Stimulated activated CD4-positive, alpha-beta T cell treated with anti-CD3 and anti-CD28 coated beads, Interleukin-2, amount 100 ng/mL, for 48 hours (primary cell): ENCODE measurements around the gene LRRC10B.

Experiments used
- DNase-seq, 2 donors: peaks; one replicate each; pipeline ENCODE4 v3.0.0-alpha.2; 2020

The LRRC10B gene

DNA sequence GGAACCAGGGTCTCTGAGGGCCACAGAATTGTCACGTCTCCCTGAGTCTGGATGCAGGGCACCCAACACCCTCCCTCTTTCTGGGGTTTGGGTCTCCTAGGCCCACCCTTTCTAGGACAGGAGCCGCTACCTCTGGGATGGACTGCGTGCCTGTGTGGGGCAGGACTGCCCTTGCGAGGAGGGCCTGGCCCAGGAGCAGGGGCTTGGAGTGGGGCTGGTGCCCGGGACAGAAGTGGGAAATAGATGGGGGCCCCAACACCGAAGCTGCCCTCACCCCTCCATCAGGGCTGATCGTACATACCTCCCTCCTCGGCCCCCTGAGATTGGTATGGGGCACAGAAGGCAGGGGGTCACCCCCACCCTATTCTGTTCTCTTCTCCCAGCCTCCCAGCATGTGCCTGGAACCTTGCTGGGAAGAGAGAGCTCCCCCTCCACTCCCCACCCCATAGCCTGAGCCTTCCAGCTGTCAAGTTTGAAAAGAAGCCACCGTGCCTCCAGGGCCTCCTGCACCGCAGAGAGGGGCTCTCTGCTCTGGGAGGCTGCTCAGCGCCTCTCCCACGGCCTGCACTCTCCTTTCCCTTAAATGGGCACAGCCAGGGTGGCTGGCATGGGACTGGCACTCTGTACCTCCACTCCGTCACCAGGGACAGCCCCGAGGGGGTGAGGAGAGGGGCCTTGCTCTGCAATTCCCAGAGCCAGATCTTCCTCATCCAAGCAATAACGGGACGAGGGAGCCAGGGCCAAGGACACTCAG, 1.8 kb downstream of the LRRC10B start:
- no peak for DNase-seq

DNA sequence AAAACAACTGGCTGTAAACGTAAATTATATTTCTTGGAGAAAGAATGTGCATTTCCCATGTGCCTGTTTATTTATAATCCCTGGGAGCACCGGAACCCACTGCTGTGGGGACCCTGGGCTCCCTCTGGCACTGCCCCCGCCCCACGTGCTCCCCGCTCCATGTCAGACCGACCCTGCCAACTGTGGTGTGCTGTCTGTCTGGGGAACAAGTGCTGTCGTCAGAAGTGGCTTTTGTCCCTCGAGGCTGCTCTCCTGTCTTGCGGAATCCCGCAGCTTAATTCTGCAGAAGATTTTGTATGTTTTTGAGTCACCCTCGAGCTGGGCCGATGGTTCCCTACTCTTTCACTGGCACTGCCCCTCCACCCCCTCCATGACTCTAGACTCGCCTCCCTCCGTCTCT, 2.4 kb downstream of the LRRC10B start:
- DNase-seq: no peak

DNA sequence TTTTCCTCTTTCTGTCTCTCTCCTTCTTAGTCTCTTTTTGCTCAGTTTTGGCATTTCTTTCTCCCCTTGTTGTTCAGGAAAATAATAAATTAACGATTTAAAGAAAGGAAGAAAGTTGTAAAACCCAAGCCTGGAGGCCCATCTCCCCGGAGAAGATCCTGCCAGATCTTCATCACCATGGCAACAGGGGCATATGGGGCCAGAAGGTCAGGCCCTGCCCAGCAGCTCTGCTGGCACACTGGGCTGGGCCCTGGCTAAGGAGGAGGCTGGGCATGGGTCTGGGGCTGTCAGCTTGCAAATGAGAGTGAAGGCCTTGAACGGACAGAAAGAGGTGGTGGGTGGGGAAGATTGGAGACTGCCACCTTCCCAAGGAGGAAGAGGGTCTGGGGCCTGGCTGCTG, 2.8 kb downstream of the LRRC10B start:
- no peak for DNase-seq

DNA sequence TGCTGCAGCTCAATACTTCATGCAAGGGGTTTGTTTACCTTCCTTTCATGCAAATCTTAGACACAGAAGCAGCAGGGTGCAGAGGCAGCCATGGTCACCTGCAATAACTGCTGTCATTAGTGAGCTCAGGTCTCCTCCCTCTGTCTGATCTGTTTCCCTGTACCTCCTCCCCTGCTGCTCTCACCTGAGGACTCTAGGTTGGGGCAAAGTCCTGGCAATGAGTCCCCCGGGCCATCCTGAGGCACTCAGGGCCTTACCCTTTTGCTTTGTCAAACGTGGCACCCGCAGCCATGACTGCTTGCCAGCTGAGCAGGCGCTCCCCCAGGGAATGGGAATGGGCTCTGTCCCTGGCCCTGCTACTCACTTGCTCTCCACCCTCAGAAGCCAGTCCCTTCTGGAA, 3.9 kb downstream of the LRRC10B start:
- no peak for DNase-seq

DNA sequence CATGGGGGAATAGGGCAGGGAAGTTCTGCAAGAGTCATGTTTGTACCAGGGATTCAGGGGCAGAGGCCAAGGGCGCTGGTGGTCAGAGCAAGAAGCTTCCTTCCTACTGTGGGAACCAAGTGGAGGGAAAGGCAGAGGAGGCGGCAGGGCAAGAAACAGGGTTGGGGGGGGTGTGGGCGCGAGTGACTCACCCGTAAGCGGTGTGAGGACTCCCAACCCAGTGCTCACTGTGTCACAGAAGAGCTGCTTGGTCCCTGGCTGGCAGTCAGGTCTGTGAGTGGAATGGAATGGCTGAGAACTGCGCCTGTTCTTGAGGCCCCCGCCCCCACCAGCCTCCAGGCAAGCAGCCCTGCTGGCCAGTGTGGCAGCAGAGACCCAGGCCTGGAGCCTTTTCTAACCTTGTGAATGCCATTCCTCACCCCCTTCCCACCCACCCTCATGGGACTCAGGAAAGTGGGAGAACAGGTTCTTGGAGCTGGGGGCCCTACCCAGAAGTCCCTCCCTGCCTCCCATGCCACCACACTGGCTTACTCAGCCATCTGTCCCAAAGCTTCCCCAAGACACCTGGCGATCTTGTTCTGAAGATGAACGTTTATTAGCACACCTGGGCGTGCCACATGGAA, 4.7 kb downstream of the LRRC10B start:
- no peak for DNase-seq

DNA sequence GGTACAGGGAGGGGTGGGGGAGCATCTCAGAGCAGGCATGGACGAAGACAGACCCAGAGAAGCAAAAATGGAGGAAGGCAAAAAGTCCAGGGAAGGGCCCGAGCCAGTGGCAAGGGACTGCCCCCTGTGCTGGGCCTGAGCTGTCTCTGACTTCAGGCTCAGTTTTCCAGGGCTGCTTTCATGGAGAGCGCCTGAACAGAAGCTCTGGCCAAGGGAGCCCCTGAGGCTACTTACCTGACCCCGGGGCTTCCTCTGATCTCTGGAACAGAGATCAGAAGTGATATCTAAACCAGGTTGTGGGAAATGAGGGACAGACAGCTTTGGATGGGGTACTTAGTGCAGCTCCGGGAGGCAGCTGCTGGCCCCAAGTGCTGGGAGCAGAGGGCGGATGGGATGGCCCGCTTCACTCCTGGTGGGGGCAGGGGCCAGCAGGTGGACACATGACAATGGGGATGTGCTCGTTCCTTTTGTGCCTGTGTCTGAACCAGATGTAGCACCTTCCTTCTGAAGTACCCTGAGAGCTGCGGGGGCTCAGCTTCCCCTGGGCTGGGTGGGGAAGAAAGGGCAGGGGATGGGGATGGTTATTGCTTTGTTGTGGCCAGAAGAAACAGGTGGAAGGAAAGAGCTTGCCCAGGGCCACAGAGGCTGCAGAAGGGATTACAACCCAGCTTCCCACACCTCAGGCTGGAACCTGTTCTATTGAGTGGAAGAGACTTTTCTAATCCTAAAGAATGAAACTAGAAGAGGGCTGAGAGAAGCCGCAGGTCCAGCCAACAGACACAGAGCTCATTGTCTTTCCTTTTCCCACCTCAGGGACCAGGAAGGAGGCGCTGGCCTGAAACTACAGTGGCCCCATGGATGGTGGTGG, 5.7 kb downstream of the LRRC10B start:
- DNase-seq: no peak

DNA sequence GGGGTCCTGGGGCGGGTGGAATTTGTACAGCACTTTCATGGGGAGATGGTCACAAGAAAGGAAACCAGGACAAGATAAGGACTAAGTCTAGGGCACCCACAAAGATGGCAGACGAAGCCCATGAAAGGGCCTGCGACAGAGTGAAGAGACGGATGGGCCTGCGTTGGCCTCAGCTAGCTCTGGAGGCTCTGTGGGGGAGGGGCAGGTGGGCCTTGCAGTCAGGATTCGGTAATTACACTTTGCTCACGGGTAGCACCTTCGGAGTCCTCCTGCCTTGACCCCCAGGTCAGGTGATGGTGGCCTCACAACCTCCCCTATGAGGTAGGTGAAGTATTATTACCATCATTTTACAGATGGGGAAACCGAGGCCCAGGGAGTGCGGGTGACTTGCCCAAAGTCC, 7.1 kb downstream of the LRRC10B start:
- no peak for DNase-seq

DNA sequence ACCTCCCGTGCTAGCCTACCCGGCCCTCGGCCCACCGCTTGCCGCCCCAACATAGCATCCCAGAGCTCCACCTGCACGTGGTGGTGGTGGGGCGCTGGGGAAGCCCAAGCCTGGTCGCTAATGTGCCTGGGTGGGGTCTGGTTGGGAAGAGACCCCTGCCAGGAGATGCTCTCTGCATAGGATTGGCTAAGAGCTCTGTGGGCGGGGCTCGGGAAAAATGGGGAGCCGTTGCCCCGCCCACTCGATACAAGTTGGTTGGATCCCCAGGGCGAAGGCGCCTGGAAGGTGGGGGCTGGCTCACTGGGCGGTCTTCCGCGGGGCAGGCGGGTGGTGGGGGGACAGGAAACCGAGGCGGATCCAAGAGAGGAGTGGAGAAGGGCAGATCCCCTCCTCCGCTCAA, 7.6 kb downstream of the LRRC10B start:
- no peak for DNase-seq

DNA sequence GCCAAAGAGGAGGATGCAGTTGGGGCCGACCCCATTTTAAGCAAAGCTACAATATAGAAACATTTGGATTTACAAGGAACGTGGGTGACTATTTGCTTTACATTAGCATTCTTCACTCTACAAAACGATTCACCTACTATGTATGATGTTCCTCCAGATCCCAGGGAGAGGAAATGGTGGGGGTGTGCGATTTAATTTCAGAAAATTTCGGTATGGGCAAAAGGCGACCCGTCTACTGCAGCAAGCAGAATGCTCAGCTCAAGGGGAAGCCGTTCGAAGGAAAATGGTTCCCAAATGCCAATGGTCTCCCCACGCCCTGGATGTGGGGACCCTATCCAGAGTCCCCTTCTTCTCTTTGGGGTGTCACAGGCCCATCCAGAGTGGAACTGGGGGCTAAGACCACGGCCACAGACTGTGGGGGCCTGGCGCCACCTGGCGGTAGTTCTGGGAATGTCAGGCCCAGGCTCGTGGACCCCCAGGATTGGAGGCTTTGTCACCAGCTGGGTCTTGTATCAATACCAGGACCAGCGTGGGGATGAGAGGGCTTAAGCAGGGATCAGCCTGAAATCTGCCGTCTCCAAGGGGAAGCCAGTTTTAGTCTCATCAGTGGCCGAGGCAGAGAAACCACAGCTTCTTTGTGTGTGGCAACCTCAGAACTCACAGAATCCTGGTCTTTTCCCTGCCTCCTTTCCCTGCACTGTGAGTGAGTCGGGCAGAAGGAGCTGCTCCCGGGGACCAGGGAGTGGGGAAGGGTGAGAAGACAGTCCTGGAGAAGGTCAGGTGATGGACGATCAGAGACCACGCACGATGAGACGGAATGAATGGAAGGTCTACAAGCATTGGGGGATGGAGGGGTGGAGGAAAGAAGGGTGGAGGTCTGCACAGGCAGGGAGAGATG, 8.4 kb downstream of the LRRC10B start:
- peak; percentile 61 to 66 for DNase-seq

DNA sequence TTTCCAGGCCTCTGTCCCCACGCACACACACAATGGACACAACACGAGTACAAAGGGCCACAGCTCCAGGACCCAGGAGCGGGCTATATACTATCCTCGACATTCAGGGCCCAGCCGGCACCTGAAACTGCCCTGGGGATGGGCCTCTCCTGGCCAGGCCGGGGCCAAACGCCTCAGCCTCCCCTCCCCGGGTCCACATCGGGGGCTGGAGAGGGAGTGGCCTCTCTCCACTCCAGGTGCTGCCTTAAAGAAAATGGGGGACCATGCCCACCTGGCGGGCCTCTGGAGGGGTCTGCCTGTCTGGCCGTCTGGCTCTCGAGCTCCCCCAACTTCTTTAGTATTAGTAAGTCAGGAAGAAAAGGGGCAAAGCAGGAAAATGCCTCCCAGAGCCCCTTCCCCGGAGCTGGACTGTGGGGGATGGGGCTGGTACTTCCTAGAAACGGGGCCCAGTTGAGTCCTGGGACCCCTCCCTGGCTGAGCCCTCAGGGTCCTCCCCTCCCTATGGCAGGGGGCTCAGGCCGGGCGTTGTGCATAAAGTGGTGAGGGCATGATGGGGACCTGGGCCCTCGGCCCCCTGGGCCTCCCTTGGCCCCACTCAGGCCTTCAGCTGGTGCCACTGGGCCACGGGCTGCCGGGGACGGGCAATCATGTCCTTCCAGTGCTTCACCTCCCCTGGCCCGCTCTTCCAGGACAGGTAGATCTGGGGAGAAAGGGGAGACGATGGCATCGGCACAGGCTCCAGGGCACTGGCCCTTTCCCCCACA, 9.7 kb downstream of the LRRC10B start:
- no peak for DNase-seq

DNA sequence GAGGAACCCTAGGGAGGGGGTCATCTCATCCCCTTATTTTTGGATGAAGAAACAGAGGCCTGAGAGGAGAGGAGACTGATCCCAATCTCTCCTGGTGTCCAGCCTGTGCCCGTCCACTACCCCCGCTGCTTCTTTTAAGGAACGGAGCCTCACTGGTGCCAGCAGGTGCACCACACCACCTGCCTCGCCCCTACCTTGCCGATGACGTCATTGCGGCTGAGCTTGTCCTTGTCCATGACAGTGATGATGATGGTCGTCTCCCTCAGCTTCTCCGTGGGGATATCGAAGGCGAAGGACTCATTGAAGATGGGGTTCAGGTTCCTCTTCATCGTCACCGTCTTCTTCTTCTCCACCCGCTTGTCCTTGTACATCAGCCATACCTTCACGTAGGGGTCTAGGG, 14.3 kb downstream of the LRRC10B start:
- no peak for DNase-seq

DNA sequence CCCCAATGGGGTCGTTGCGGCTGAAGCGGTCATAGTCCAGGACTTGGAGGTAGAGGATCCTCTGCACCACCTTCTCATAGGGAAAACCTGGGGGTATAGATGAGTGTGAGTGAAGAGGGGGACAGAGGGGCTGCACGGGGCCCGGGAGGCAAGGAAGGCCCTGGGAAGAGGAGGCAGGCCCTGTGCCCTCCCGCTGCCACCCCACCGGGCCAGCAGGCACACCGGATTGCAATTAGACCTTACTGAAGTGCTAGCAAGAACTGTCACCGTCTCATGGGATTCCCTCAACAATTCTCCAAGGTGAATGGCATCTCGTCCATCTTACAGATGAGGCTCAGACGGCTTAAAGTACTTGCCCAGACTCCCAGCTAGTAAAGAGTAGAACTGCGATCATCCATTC, 15.9 kb downstream of the LRRC10B start:
- DNase-seq: no peak

DNA sequence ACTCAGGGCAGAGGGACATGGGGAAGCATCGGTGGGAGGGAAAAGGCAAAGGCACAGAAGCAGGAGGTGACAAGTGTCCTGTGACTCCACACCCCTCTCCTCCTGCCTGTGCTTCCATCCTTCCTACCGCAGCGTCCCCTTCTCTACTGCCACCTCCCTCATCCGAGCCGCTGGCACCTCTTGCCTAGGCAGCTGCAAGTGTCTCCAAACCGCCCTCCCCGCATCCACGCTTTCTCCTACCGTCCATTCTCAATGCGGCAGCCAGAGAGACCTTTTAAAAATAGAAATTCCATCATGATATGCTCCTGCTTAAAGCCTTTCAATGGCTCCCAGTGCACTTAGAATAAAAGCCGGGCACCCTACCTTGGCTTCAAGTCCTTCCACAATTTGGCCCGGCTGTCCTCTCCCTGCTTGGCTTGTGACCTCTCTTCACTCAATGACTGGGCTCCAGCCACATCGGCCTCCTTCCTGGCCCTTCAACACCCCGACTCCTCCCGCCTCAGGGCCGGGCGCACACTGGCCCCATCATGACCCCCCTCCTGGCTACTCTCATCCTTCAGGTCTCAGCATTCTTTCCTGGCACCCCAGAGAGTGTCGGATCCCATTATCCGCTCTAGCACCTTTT, 16.5 kb downstream of the LRRC10B start:
- no peak for DNase-seq

DNA sequence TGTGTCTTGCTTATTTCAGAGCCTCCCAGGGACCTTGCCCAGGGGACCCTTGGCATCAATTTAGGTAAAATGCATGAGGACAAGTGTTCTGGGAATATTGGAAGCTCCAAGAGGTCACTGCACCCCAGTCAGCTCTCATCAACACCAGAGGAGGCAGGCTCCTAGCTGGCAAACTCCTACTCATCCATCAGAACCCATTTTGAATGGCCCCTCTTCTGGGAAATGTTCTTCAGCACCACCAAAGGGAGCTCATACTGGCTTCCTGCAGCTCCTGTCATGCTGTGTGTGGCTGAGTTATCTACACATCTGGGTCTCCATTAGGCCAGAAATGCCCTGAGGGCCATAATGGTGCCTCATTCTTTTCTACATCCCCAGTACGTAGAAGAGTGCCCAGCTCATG, 17.7 kb downstream of the LRRC10B start:
- no peak for DNase-seq

DNA sequence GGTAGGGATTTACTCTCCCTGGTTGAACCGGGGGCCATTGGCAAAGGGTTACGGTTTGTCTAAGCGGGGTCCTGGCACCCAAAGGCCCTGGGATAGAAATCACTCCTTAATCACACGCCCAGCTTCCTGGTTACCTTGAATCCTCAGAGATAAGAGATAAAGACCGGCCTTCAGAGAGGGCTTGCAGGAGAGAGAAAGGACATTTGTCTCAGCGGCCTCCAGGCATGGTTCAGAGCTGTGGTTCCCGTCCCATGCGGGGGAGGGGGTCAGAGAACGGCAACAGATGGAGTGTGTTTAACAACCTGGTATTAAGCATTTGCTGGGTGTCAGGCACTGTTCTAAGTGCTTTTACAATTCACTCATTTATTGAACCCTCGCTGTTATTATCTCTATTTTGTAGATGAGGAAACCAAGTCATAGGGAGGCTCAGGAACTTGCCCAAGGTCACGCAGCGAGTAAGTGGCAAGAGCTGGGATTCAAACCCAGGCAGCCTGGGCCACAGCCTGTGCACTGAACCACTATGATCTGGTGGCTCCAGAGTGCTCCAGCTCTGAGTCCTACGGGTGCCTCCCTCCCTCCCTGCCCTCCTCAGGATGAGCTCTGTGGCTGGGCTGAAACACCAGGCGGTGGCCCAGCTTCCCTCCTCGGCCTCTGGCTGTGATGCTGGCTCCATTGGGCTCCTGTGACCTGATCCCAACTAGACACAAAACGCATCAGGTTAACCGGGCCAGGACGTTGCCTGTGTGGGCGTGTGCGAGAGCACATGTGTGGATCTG, 18.6 kb downstream of the LRRC10B start:
- DNase-seq: no peak

DNA sequence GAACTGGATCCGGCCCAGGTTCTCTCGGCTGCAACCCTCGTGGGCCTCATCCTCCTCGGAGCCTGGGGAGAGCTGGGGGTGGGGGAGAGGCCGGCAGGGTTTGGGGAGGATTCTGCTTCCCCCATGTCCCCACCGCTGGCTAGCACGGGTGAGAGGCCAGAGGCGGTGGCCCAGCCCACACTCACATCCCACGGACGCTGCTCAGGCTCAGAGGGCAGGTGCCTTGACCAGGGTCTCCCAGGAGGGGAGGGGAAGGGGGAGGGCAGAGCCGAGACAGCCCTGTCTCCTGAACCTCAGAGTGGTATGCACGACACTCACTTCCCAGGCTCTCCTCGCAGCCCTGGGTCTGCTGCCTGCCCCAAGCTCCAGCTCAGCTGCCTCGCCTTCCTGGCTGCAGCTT, 19.6 kb downstream of the LRRC10B start:
- no peak for DNase-seq

DNA sequence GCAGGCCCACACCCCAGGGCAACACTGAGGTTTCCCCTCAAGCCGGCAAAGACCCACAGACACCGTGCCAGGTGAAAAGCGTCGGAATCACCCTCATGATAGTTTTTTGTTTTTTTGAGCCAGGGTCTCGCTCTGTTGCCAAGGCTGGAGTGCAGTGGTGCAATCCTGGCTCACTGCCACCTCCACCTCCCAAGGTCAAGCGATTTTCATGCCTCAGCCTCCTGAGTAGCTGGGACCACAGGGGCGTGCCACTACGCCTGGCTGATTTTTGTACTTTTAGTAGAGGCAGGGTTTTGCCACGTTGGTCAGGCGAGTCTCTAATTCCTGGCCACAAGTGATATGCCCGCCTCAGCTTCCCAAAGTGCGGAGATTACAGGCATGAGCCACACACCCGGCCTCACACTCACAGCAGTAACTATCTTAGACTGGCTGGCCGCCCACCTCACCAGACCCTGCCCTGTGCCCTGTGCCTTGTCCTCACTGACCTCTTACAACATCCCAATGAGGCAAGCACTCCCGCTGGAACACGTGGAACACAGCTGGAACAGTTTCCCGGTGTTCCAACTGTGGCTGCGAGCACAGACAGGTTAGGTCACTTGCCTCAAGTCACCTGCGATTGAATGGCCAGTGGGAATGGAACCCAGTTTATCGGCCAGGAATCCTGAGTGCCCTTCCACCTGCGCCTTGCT, 21.1 kb downstream of the LRRC10B start:
- no peak for DNase-seq

DNA sequence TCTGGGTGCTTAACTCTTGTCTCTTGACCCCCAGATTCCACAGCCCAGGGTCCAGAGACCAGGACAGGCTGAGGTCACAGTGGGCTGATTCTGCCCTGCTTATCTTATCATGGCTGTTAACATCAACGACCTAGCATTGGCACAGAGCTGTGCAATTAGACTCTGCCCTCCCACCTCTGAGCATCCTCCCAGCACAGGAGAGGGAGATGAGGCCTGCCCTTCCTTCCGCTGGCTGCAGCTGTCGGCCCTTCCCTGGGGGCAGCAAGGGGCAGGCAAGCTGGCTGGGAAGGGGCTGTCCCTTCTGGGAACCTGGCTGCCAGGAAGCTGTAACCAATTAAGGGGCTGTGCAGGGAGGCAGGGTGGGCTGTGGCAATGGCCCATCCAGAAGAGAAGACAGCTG, 22.5 kb downstream of the LRRC10B start:
- DNase-seq: no peak

DNA sequence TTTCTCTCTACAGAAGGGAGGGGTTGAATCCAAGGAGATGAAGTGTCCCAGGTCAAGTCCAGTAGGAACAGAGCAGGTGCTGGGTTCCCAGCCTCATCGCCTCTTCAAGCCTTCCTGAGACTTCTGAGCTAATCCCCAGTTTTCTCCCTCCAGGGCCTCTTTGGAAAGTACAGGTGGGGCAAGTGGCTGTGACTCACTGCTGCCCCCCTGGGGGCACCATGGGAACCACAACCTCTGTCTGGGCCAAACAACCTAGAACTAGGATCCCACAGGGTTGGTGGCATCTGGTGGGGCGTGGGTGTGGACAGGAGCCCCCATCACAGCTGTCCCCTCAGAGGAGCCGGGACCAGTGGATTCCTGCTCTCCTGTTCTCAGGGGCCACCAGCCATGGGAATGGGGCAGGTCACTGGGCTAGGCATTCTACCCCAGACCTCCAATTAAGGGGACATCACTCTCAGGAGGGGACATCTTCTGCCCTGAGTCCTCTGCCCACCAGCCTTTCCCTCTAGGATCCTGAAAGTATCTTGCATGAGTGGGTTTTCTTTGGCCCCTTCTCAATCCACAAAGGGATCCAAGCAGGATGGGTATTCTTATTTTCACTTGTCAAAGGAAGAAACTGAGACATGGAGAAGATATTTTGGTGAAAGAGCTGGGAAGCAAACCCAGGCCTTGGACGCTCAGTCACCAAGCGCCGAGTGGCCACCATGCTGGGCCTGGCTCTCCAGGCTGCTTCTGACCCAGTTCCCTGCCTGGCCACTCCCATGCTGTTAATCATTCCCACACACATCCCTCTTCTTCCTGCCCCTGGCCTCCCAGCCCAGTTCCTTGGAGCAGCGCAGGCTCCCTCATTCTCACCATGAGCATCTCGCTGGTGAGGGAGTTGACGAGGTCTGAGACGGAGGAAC, 23.8 kb downstream of the LRRC10B start:
- DNase-seq: peak; percentile 40 to 45
